ENCODE data around the gene SYK.

The SYK gene

GRCh38 chr9:90939351-90939750 is 137.7 kb downstream of the SYK start:
- DNase-seq (ENCODE audit: low read depth in 2 of 2, low spot score in 1 of 2), result no peak

- no peak for DNase-seq (ENCODE audit: low read depth in 2 of 2, low spot score in 1 of 2)
Measured at GRCh38 chr9:90940280-90940679, 138.7 kb downstream of the SYK start.

- no peak for DNase-seq (ENCODE audit: low read depth in 2 of 2, low spot score in 1 of 2)
Measured at GRCh38 chr9:90941661-90942060, 140.0 kb downstream of the SYK start.

DNA sequence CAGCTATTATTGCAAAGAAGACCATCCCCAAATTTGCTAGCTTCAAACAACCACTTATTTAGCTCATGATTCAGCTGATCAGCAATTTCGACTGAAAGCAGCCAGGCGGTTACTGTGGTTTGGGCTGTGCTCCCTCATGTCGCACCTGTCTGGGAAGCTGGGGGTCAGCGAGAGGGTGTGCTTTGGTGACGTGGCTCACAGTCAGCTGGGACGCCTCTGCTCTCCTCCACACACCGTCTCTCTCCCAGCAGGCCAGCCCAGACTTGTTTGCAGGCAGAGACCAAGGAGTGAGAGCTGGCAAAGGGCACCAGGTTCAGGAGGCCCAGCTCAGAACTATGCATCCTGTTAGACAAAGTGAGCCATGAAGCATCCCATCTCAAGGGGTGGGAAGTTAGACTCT is 140.9 kb downstream of the SYK start:
- no peak for DNase-seq (ENCODE audit: low read depth in 2 of 2, low spot score in 1 of 2)

DNA sequence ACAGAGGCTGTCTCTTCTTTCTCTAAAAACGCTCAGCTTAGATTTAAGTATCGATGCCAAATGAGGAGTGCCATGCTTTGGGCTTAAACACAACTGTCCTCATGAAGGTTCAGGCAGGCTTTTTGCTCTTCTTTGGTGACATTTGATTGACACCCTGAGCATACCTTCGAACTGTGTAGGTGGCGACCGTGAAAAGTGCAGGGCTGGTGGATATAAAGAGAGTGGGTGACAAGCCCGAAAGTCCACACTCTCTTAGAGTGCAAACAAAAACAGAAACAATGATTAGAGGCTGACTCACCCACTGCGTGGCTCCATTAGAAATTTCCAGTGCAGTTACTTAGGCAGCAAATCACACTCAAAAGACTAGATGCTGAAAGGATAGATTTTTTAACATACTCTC is 141.7 kb downstream of the SYK start:
- no peak for DNase-seq (ENCODE audit: low read depth in 2 of 2, low spot score in 1 of 2)

DNA sequence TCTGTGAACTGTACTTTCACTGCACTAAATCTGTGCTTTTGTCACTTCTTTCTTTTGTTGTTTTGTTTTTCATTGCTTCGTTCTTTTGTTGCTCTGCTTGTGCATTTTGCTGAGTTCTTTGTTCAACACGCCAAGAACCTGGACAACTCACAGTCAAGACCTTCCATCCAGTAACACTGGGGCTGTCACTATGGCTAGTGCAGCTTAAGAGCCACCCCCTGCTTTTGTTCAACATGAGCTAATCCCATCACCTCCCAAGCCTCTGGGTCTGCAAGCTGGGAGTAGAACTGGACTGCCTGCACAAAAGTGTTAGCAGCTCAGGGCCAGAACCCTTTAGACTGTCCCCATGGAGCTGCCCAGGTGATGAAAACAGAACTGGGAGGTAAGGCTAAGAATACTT is 143.7 kb downstream of the SYK start:
- no peak for DNase-seq (ENCODE audit: low read depth in 2 of 2, low spot score in 1 of 2)

DNA sequence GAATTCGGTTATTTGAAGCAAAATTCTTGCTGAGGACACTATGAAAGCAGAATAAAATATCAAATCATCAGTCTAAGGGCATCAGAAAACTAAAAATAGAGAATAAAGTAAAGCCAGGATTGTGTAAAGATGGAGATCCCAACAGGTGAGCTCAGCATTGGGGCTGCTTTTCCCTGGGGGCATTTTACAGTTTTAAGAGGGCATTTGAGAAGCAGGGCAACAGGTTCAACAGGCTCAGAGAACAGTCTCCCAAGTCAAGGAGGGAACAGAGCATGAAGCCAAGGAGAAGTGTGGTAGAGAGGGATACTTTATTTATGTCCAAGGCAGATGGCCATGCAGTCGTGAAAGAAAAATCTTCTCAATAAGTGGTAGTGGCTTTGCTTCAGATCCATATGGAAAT is 145.4 kb downstream of the SYK start:
- no peak for DNase-seq (ENCODE audit: low read depth in 2 of 2, low spot score in 1 of 2)
